SJSA1 (cell line): ENCODE data around the gene P3H3. TPM values are rescaled to one million over a fixed set of nuclear protein-coding genes. Genes with fewer than 3 reads are reported as not detected.

Experiments used
- DNase-seq, 2 experiments: peaks; one replicate each; pipeline ENCODE4 v3.0.0-alpha.2; 2015 to 2020; ENCODE audit warnings: low spot score in 2 of 2, low read depth in 1 of 2
- H3K27ac ChIP-seq: fragments of 250-450 bp; sonication (Bioruptor Pico); 2 replicates; pipeline ENCODE4 v1.5.1; 2020; ENCODE audit warnings: mild to moderate bottlenecking, moderate library complexity
- H3K27me3 ChIP-seq: fragments of 250-450 bp; sonication (Bioruptor Pico); replicated peaks from 2 replicates; pipeline ENCODE4 v1.5.1; 2020; ENCODE audit warnings: mild to moderate bottlenecking, moderate library complexity
- H3K36me3 ChIP-seq: fragments of 250-450 bp; sonication (Bioruptor Pico); 2 replicates; pipeline ENCODE4 v1.5.1; 2020; ENCODE audit warnings: mild to moderate bottlenecking
- H3K4me1 ChIP-seq: fragments of 250-450 bp; sonication (Bioruptor Pico); replicated peaks from 2 replicates; pipeline ENCODE4 v1.6.1; 2021; ENCODE audit warnings: mild to moderate bottlenecking
- H3K4me3 ChIP-seq: fragments of 250-450 bp; sonication (Bioruptor Pico); 2 replicates; pipeline ENCODE4 v1.5.1; 2020; ENCODE audit warnings: mild to moderate bottlenecking
- H3K9me3 ChIP-seq: fragments of 250-450 bp; sonication (Bioruptor Pico); replicated peaks from 2 replicates; pipeline ENCODE4 v1.5.1; 2020; ENCODE audit warnings: mild to moderate bottlenecking
- total RNA-seq: library from RNA; depleted of rRNA; stranded (reverse); fragments of >200 nt; shearing (Covaris generic); gene quantifications from 2 replicates; pipeline ENCODE4 v1.2.3, GENCODE V29; 2014

The P3H3 gene
- total RNA-seq, 1 experiment from 2014 or later = 0.63 TPM

- no peaks in the 10 kb centered on the region; the same call in 1 of the 2 replicates for H3K9me3 ChIP-seq
- H3K4me3 ChIP-seq = no peak overlapping the region
- H3K36me3 ChIP-seq = no peaks in the 10 kb centered on the region
- H3K27ac ChIP-seq = no peak overlapping the region
- DNase-seq = no peak
- H3K27me3 ChIP-seq = peaks cover 21% of the 10 kb centered on the region
- no peaks in the 10 kb centered on the region for H3K4me1 ChIP-seq
Measured at GRCh38 chr12:6836851-6837250, 8.6 kb downstream of the P3H3 start.

- no peak for DNase-seq
- Histone ChIP-seq H3K4me3 (no peak overlapping the region), H3K9me3 (no peaks in the 10 kb centered on the region; the same call in 1 of the 2 replicates), H3K27ac (no peak overlapping the region), H3K36me3 (no peaks in the 10 kb centered on the region), H3K4me1 (no peaks in the 10 kb centered on the region), H3K27me3 (peaks cover 15% of the 10 kb centered on the region)
Measured at GRCh38 chr12:6837370-6838060, 9.3 kb downstream of the P3H3 start.

- Histone ChIP-seq H3K27me3 (peaks cover 15% of the 10 kb centered on the region), H3K4me1 (no peaks in the 10 kb centered on the region), H3K27ac (no peak overlapping the region), H3K9me3 (no peaks in the 10 kb centered on the region; the same call in 1 of the 2 replicates), H3K36me3 (no peaks in the 10 kb centered on the region), H3K4me3 (no peak overlapping the region)
- DNase-seq = no peak
Measured at GRCh38 chr12:6838854-6839253, 10.6 kb downstream of the P3H3 start.

- no peak for DNase-seq
- no peaks in the 10 kb centered on the region; the same call in 1 of the 2 replicates for H3K9me3 ChIP-seq
Measured at GRCh38 chr12:6839482-6840201, 11.4 kb downstream of the P3H3 start.

GRCh38 chr12:6840330-6840729 lies 12.1 kb downstream of the P3H3 start:
- Histone ChIP-seq H3K4me3 (no peak overlapping the region), H3K36me3 (peaks cover 7% of the 10 kb centered on the region), H3K27ac (no peak overlapping the region), H3K9me3 (no peaks in the 10 kb centered on the region; the same call in 1 of the 2 replicates), H3K4me1 (no peaks in the 10 kb centered on the region), H3K27me3 (peaks cover 15% of the 10 kb centered on the region)
- DNase-seq = no peak

More at GRCh38 chr12:6839482-6840201, 11.4 kb downstream of the P3H3 start:
- no peak overlapping the region for H3K27ac ChIP-seq
- no peak overlapping the region for H3K4me3 ChIP-seq
- H3K4me1 ChIP-seq = no peaks in the 10 kb centered on the region
- peaks cover 15% of the 10 kb centered on the region for H3K27me3 ChIP-seq
- no peaks in the 10 kb centered on the region; the same call in 1 of the 2 replicates for H3K36me3 ChIP-seq

- no peak for DNase-seq
- Histone ChIP-seq H3K4me3 (no peak within 1 kb of the TSS), H3K27me3 (peaks cover 15% of the 10 kb centered on the region), H3K4me1 (no peaks in the 10 kb centered on the region), H3K27ac (no peak within 1 kb of the TSS), H3K9me3 (no peaks in the 10 kb centered on the region; the same call in 1 of the 2 replicates), H3K36me3 (peaks cover 11% of the 10 kb centered on the region)
Measured at GRCh38 chr12:6840761-6841515, 12.7 kb downstream of the P3H3 start, which contains the start of gene GNB3. GNB3 (plus strand) TSS chr12:6840925; CDS start chr12:6841288, 363 bp downstream.

- H3K27me3 ChIP-seq = peaks cover 12% of the 10 kb centered on the region; the same call in 1 of the 2 replicates
- H3K27ac ChIP-seq = no peak overlapping the region
- no peak overlapping the region for H3K4me3 ChIP-seq
- DNase-seq = no peak
- H3K36me3 ChIP-seq = peaks cover 22% of the 10 kb centered on the region
- no peaks in the 10 kb centered on the region; the same call in 1 of the 2 replicates for H3K9me3 ChIP-seq
- no peaks in the 10 kb centered on the region for H3K4me1 ChIP-seq
Measured at GRCh38 chr12:6842075-6842474, 13.9 kb downstream of the P3H3 start.

- Histone ChIP-seq H3K27ac (no peak overlapping the region), H3K36me3 (peaks cover 34% of the 10 kb centered on the region), H3K27me3 (peaks cover 10% of the 10 kb centered on the region; the same call in 1 of the 2 replicates), H3K4me3 (no peak overlapping the region), H3K4me1 (no peaks in the 10 kb centered on the region), H3K9me3 (no peaks in the 10 kb centered on the region; the same call in 1 of the 2 replicates)
- DNase-seq = peak in 1 of 2 experiments; percentile 25
Measured at GRCh38 chr12:6843118-6843902, 15.1 kb downstream of the P3H3 start.

GRCh38 chr12:6845395-6845794 lies 17.2 kb downstream of the P3H3 start:
- Histone ChIP-seq H3K4me3 (no peak overlapping the region), H3K27ac (no peak overlapping the region), H3K27me3 (no peaks in the 10 kb centered on the region; the same call in 1 of the 2 replicates), H3K36me3 (peaks cover 55% of the 10 kb centered on the region), H3K9me3 (no peaks in the 10 kb centered on the region; the same call in 1 of the 2 replicates), H3K4me1 (peaks cover 6% of the 10 kb centered on the region)
- no peak for DNase-seq

- H3K4me3 ChIP-seq = no peak overlapping the region
- no peak overlapping the region for H3K27ac ChIP-seq
- peaks cover 61% of the 10 kb centered on the region for H3K36me3 ChIP-seq
- no peak for DNase-seq
- H3K4me1 ChIP-seq = peaks cover 9% of the 10 kb centered on the region
- H3K9me3 ChIP-seq = no peaks in the 10 kb centered on the region; the same call in 1 of the 2 replicates
- H3K27me3 ChIP-seq = no peaks in the 10 kb centered on the region; the same call in 1 of the 2 replicates
Measured at GRCh38 chr12:6846316-6846869, 18.2 kb downstream of the P3H3 start.

GRCh38 chr12:6847676-6848075 lies 19.5 kb downstream of the P3H3 start:
- Histone ChIP-seq H3K36me3 (peaks cover 61% of the 10 kb centered on the region), H3K27ac (no peak overlapping the region), H3K4me3 (no peak overlapping the region), H3K27me3 (no peaks in the 10 kb centered on the region; the same call in 1 of the 2 replicates), H3K9me3 (no peaks in the 10 kb centered on the region; the same call in 1 of the 2 replicates), H3K4me1 (peaks cover 9% of the 10 kb centered on the region)
- no peak for DNase-seq

- H3K27me3 ChIP-seq = no peaks in the 10 kb centered on the region
- H3K4me1 ChIP-seq = peaks cover 19% of the 10 kb centered on the region
- no peak overlapping the region for H3K27ac ChIP-seq
- H3K36me3 ChIP-seq = peaks cover 74% of the 10 kb centered on the region
- no peak for DNase-seq
- H3K9me3 ChIP-seq = no peaks in the 10 kb centered on the region
- H3K4me3 ChIP-seq = no peak overlapping the region
Measured at GRCh38 chr12:6849427-6849826, 21.2 kb downstream of the P3H3 start.
